Activated CD4-positive, CD25-positive, alpha-beta regulatory T cell treated with anti-CD3 and anti-CD28 coated beads, Interleukin-2, amount 50 U/mL, for 72 hours (primary cell): ENCODE measurements around the gene ZNF280A.

ENCODE experiments used
- DNase-seq: peaks from one replicate; pipeline ENCODE4 v3.0.0; 2021

ZNF280A gene

GRCh38 chr22:22520020-22520656, at the start of gene ZNF280A:
Gene ZNF280A (minus strand): TSS chr22:22520270. CDS start chr22:22515630, 4,640 bp downstream.
- DNase-seq, result no peak

GRCh38 chr22:22569218-22569617, 49.1 kb upstream of the ZNF280A start:
- no peak for DNase-seq

- no peak for DNase-seq
These were observed 45.9 kb upstream of the ZNF280A start for GRCh38 chr22:22565981-22566380.

GRCh38 chr22:22558972-22559603, 39.0 kb upstream of the ZNF280A start, which contains the start of gene PRAME:
Gene PRAME (minus strand): TSS chr22:22559265. CDS start chr22:22556832, 2,433 bp downstream.
- peak; percentile 74 for DNase-seq

- no peak for DNase-seq
These were observed 38.3 kb upstream of the ZNF280A start for GRCh38 chr22:22558071-22558971.

- DNase-seq, result no peak
These were observed 37.2 kb upstream of the ZNF280A start for GRCh38 chr22:22556995-22557925.

GRCh38 chr22:22556578-22556977, 36.5 kb upstream of the ZNF280A start:
- no peak for DNase-seq

GRCh38 chr22:22555596-22555995, 35.5 kb upstream of the ZNF280A start:
- DNase-seq, result no peak

GRCh38 chr22:22554587-22555284, 34.7 kb upstream of the ZNF280A start:
- DNase-seq, result no peak

- no peak for DNase-seq
These were observed 33.9 kb upstream of the ZNF280A start for GRCh38 chr22:22553735-22554586.

- no peak for DNase-seq
These were observed 33.1 kb upstream of the ZNF280A start for GRCh38 chr22:22553141-22553540.

- DNase-seq, result no peak
These were observed 32.6 kb upstream of the ZNF280A start for GRCh38 chr22:22552630-22553029.

GRCh38 chr22:22550789-22551434, 30.8 kb upstream of the ZNF280A start:
- DNase-seq, result no peak

GRCh38 chr22:22548910-22549309, 28.8 kb upstream of the ZNF280A start:
- DNase-seq, result no peak

GRCh38 chr22:22548317-22548716, 28.2 kb upstream of the ZNF280A start:
- no peak for DNase-seq

GRCh38 chr22:22547692-22548300, 27.7 kb upstream of the ZNF280A start:
- DNase-seq, result no peak

GRCh38 chr22:22547226-22547625, 27.2 kb upstream of the ZNF280A start:
- DNase-seq, result no peak

GRCh38 chr22:22546490-22546889, 26.4 kb upstream of the ZNF280A start:
- DNase-seq, result no peak

- no peak for DNase-seq
These were observed 25.0 kb upstream of the ZNF280A start for GRCh38 chr22:22545084-22545483.
